HL-60 (cell line): ENCODE results near the gene TENM3.

Source experiments
- DNase-seq, 2 experiments: peaks; one replicate each; pipeline ENCODE4 v3.0.0-alpha.2; 2010 to 2020; ENCODE audit warnings: low read depth in 1 of 2, low spot score in 1 of 2
- H3K27ac ChIP-seq: fragments of 250-450 bp; sonication (Bioruptor Pico); replicated peaks from 2 replicates; pipeline ENCODE4 v1.5.1; 2020; ENCODE audit warnings: mild to moderate bottlenecking, moderate library complexity
- H3K27me3 ChIP-seq: fragments of 250-450 bp; sonication (Bioruptor Pico); 2 replicates; pipeline ENCODE4 v1.5.1; 2021; ENCODE audit warnings: mild to moderate bottlenecking, moderate library complexity; ENCODE audit not compliant: insufficient read depth, poor library complexity, severe bottlenecking
- H3K4me3 ChIP-seq: replicated peaks from 2 replicates; pipeline ENCODE4 v1.5.1; 2011; ENCODE audit warnings: mild to moderate bottlenecking, control low read depth, low read length; ENCODE audit not compliant: insufficient read depth
- GABPA ChIP-seq: IDR thresholded peaks from 2 replicates; pipeline ENCODE4 v1.6.1; 2012; ENCODE audit warnings: low read depth
- POLR2AphosphoS5 ChIP-seq: IDR thresholded peaks from 2 replicates; pipeline ENCODE4 v1.6.1; 2012; ENCODE audit warnings: low read depth
- SPI1 ChIP-seq: IDR thresholded peaks from 2 replicates; pipeline ENCODE4 v1.6.1; 2012; ENCODE audit warnings: low read depth, mild to moderate bottlenecking, borderline replicate concordance
- TF ChIP-seq, protein P1 (sequence below): IDR thresholded peaks from 2 replicates; pipeline ENCODE4 v1.6.1; 2012; ENCODE audit warnings: low read depth; ENCODE audit not compliant: insufficient replicate concordance
- TF ChIP-seq, protein P2 (sequence below): IDR thresholded peaks from one replicate; pipeline ENCODE4 v1.5.1; 2011; ENCODE audit warnings: low read length, control low read depth, inconsistent platforms; ENCODE audit not compliant: insufficient read depth

Gene TENM3

DNA sequence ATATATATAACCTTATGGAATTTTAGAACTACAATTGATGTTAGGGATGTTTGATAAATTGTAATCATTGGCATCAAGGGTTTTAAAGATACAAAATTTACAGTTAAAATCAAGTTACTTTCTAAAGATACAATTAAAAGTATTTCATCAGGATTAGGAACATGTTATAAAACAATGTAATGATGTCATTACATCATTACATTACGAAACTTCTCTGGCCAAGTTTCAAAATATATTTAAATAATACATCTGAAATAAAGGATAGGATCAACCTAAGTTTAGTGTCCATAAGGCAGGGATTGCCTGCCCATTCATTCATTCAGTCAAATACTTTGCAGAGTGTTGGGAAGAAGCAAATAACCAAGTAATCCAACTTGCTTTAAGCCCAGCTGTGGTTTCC lies 75.1 kb downstream of the TENM3 start:
- no peak for DNase-seq
- no peaks in the 10 kb centered on the region for H3K27me3 ChIP-seq
- TF ChIP-seq, protein P1, sequence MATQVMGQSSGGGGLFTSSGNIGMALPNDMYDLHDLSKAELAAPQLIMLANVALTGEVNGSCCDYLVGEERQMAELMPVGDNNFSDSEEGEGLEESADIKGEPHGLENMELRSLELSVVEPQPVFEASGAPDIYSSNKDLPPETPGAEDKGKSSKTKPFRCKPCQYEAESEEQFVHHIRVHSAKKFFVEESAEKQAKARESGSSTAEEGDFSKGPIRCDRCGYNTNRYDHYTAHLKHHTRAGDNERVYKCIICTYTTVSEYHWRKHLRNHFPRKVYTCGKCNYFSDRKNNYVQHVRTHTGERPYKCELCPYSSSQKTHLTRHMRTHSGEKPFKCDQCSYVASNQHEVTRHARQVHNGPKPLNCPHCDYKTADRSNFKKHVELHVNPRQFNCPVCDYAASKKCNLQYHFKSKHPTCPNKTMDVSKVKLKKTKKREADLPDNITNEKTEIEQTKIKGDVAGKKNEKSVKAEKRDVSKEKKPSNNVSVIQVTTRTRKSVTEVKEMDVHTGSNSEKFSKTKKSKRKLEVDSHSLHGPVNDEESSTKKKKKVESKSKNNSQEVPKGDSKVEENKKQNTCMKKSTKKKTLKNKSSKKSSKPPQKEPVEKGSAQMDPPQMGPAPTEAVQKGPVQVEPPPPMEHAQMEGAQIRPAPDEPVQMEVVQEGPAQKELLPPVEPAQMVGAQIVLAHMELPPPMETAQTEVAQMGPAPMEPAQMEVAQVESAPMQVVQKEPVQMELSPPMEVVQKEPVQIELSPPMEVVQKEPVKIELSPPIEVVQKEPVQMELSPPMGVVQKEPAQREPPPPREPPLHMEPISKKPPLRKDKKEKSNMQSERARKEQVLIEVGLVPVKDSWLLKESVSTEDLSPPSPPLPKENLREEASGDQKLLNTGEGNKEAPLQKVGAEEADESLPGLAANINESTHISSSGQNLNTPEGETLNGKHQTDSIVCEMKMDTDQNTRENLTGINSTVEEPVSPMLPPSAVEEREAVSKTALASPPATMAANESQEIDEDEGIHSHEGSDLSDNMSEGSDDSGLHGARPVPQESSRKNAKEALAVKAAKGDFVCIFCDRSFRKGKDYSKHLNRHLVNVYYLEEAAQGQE: no peak
- TF ChIP-seq POLR2AphosphoS5 (no peak), GABPA (no peak), SPI1 (no peak)
- TF ChIP-seq, protein P2, sequence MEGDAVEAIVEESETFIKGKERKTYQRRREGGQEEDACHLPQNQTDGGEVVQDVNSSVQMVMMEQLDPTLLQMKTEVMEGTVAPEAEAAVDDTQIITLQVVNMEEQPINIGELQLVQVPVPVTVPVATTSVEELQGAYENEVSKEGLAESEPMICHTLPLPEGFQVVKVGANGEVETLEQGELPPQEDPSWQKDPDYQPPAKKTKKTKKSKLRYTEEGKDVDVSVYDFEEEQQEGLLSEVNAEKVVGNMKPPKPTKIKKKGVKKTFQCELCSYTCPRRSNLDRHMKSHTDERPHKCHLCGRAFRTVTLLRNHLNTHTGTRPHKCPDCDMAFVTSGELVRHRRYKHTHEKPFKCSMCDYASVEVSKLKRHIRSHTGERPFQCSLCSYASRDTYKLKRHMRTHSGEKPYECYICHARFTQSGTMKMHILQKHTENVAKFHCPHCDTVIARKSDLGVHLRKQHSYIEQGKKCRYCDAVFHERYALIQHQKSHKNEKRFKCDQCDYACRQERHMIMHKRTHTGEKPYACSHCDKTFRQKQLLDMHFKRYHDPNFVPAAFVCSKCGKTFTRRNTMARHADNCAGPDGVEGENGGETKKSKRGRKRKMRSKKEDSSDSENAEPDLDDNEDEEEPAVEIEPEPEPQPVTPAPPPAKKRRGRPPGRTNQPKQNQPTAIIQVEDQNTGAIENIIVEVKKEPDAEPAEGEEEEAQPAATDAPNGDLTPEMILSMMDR: no peak
- H3K27ac ChIP-seq: no peak overlapping the region
- no peak overlapping the region for H3K4me3 ChIP-seq

DNA sequence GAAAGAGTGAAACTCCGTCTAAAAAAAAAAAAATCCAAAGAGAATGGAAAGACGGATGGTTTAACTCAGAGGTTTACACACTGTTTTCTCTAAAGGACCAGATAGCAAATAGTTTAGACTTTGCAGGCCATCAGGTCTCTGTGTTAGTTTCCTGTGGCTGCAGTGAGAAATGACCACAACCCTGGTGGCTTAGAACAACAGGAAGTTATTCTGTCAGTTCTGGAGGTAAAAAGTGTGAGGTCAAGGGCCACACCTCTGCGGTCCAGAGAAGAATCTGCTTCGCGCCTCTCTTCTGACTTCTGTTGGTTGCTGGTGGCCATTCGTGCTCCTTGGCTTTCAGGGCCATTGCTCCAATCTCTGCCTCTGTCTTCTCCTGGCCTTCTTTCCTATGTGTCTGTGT lies 76.9 kb downstream of the TENM3 start:
- Histone ChIP-seq H3K27ac (no peak overlapping the region), H3K4me3 (no peak overlapping the region), H3K27me3 (no peaks in the 10 kb centered on the region)
- no peak for DNase-seq
- TF ChIP-seq GABPA: no peak
- no peak for TF ChIP-seq SPI1
- TF ChIP-seq, protein P1: no peak
- TF ChIP-seq POLR2AphosphoS5: no peak
- TF ChIP-seq, protein P2: no peak

DNA sequence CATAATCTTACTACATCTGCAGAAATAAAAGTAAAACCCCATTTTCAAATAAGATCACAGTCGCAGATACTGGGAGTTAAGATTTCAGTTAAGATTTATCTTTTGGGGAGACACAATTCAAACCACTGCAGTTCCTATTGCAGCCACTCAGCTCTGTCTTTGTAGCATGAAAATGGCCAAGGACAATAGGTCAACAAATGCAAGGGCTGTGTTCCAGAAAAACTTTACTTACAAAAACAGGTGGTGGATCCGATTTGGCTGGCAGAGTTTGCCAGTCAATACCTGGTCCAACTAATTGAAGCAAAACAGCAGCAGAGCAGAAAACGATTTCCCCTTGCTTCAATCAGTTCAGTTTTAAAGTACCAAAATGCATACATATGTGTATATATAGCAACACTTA lies 77.4 kb downstream of the TENM3 start:
- TF ChIP-seq, protein P1: no peak
- TF ChIP-seq, protein P2: no peak
- TF ChIP-seq POLR2AphosphoS5: no peak
- H3K27ac ChIP-seq: no peak overlapping the region
- DNase-seq: no peak
- no peaks in the 10 kb centered on the region for H3K27me3 ChIP-seq
- H3K4me3 ChIP-seq: no peak overlapping the region
